Tibial artery (tissue), 4 donors: ENCODE results near the gene MUC3A.
"Not testable (repeated sequence)": the region's sequence is repeated elsewhere in the genome, so short reads cannot be mapped to it uniquely, and the experiment has no call there.

Experiments
- DNase-seq, 2 donors: peaks; one replicate each; pipeline ENCODE4 v3.0.0-alpha.2; 2019
- H3K27ac ChIP-seq, 2 donors: fragments of 200-600 bp; sonication (generic) in 1 of 2; 1 replicate in 1 of 2; 2 replicates in 1 of 2; pipeline ENCODE4 v1.5.1; 2018 to 2019; ENCODE audit warnings: mild to moderate bottlenecking in 1 of 2
- H3K27me3 ChIP-seq, 2 donors: fragments of 200-600 bp; sonication (generic) in 1 of 2; one replicate each; pipeline versions ENCODE4 v1.5.1 to v1.6.0; 2016 to 2019
- H3K36me3 ChIP-seq, 3 donors: fragments of 200-600 bp; sonication (generic) in 2 of 3; one replicate each; pipeline ENCODE4 v1.5.1; 2016 to 2019; ENCODE audit warnings: mild to moderate bottlenecking in 2 of 3
- H3K4me1 ChIP-seq, 4 donors: fragments of 200-600 bp; sonication (generic) in 2 of 4; 1 replicate in 3 of 4; 2 replicates in 1 of 4; pipeline ENCODE4 v1.5.1; 2016 to 2019
- H3K4me3 ChIP-seq, 2 donors: fragments of 200-600 bp; sonication (generic) in 1 of 2; 1 replicate in 1 of 2; 2 replicates in 1 of 2; pipeline ENCODE4 v1.5.1; 2018 to 2019; ENCODE audit warnings: mild to moderate bottlenecking in 2 of 2
- H3K9me3 ChIP-seq, 3 donors: fragments of 200-600 bp; sonication (generic) in 1 of 3; one replicate each; pipeline ENCODE4 v1.5.1; 2016 to 2019
- CTCF ChIP-seq, 2 experiments: fragments of 200-600 bp in 1 of 2; fragments of 450-650 bp in 1 of 2; IDR thresholded peaks; one replicate each; pipeline ENCODE4 v1.5.1; 2017 to 2019; ENCODE audit warnings: antibody characterized with exemption in 2 of 2, mild to moderate bottlenecking in 1 of 2, moderate library complexity in 1 of 2
- intact Hi-C: fragments of 100-400 bp; cut with DNase I; formaldehyde crosslinking; loops from one replicate; pipeline ENCODE4 v1.15.0; 2023; ENCODE audit warnings: low total_unique reads

MUC3A gene

GRCh38 chr7:101007361-101007760 is 58.0 kb downstream of the MUC3A start:
- H3K27me3 ChIP-seq, intact Hi-C loops, DNase-seq, H3K9me3 ChIP-seq, H3K4me3 ChIP-seq, H3K27ac ChIP-seq, H3K4me1 ChIP-seq, H3K36me3 ChIP-seq: not testable (repeated sequence)

- DNase-seq, result no peak
- Histone ChIP-seq H3K27me3 (peaks cover 0 to 10% of the 10 kb centered on the region in 2 donors), H3K4me3 (no peak overlapping the region), H3K27ac (no peak overlapping the region), H3K36me3 (no peaks in the 10 kb centered on the region), H3K4me1 (no peaks in the 10 kb centered on the region), H3K9me3 (no peaks in the 10 kb centered on the region)
- intact Hi-C loops, result no loop called here
- no peak for TF ChIP-seq CTCF (IDR thresholded peaks at IDR 0.05)
These were observed 60.3 kb downstream of the MUC3A start for GRCh38 chr7:101009629-101010028.

- Histone ChIP-seq H3K27me3 (peaks cover 0 to 21% of the 10 kb centered on the region in 2 donors), H3K4me1 (peaks cover 0 to 13% (median 12%) of the 10 kb centered on the region in 4 donors), H3K27ac (no peak overlapping the region), H3K36me3 (no peaks in the 10 kb centered on the region), H3K4me3 (no peak overlapping the region), H3K9me3 (no peaks in the 10 kb centered on the region)
- intact Hi-C loops, result no loop called here
- no peak for TF ChIP-seq CTCF (IDR thresholded peaks at IDR 0.05)
- no peak for DNase-seq
These were observed 63.6 kb downstream of the MUC3A start for GRCh38 chr7:101012931-101013330.

GRCh38 chr7:101015626-101016025 is 66.3 kb downstream of the MUC3A start:
- H3K27ac ChIP-seq, result no peak overlapping the region
- TF ChIP-seq CTCF (IDR thresholded peaks at IDR 0.05), result no peak
- intact Hi-C loops, result no loop called here

GRCh38 chr7:101017064-101017777 is 67.9 kb downstream of the MUC3A start:
- H3K36me3 ChIP-seq, result no peaks in the 10 kb centered on the region
- no peaks in the 10 kb centered on the region for H3K9me3 ChIP-seq
- no peak for TF ChIP-seq CTCF (IDR thresholded peaks at IDR 0.05)
- intact Hi-C loops, result no loop called here
- peaks cover 0 to 24% of the 10 kb centered on the region in 2 donors for H3K27me3 ChIP-seq
- H3K4me1 ChIP-seq, result peaks cover 0 to 13% (median 12%) of the 10 kb centered on the region in 4 donors
- peak in 1 of 2 donors; percentile 47 for DNase-seq
- peak overlapping the region; percentile 45 to 47 for H3K4me3 ChIP-seq
- no peak overlapping the region for H3K27ac ChIP-seq

More at GRCh38 chr7:101015626-101016025, 66.3 kb downstream of the MUC3A start:
- Histone ChIP-seq H3K4me3 (no peak overlapping the region), H3K36me3 (no peaks in the 10 kb centered on the region), H3K9me3 (no peaks in the 10 kb centered on the region), H3K27me3 (peaks cover 0 to 18% of the 10 kb centered on the region in 2 donors), H3K4me1 (peaks cover 0 to 13% (median 12%) of the 10 kb centered on the region in 4 donors)
- DNase-seq, result no peak
